ENCODE measurements around the gene CCT8L2.
"Not testable (repeated sequence)": the region's sequence is repeated elsewhere in the genome, so short reads cannot be mapped to it uniquely, and the experiment has no call there.

Gene CCT8L2

GRCh38 chr22:16559056-16559955 lies 33.3 kb downstream of the CCT8L2 start:
- no peak for DNase-seq (ENCODE audit: low read depth)

- DNase-seq (ENCODE audit: low read depth), result not testable (repeated sequence)
Observed at GRCh38 chr22:16558376-16558945, 34.1 kb downstream of the CCT8L2 start.

- not testable (repeated sequence) for DNase-seq (ENCODE audit: low read depth)
Observed at GRCh38 chr22:16557511-16557910, 35.1 kb downstream of the CCT8L2 start.

- not testable (repeated sequence) for DNase-seq (ENCODE audit: low read depth)
Observed at GRCh38 chr22:16555077-16555994, 37.3 kb downstream of the CCT8L2 start.

- not testable (repeated sequence) for DNase-seq (ENCODE audit: low read depth)
Observed at GRCh38 chr22:16543310-16543709, 49.3 kb downstream of the CCT8L2 start.

All from activated T-helper 9 cell treated with anti-CD3 and anti-CD28 coated beads, Interleukin-2, amount 50 U/mL, for 16 hours (primary cell).